Loucy (cell line): ENCODE data around the gene EEA1.

ENCODE experiments used
- CTCF ChIP-seq: fragments of 200-600 bp; sonication (generic); conservative IDR thresholded peaks from 2 replicates; pipeline ENCODE4 v1.5.1; 2014; ENCODE audit warnings: mild to moderate bottlenecking, antibody characterized with exemption, low read length
- EZH2phosphoT487 ChIP-seq: fragments of 200-600 bp; IDR thresholded peaks from 2 replicates; pipeline ENCODE4 v1.6.1; 2018; ENCODE audit warnings: antibody characterized with exemption, mild to moderate bottlenecking, moderate library complexity, borderline replicate concordance

GRCh38 chr12:92955997-92956663 lies 27.0 kb upstream of the EEA1 start:
- TF ChIP-seq CTCF (no peak), EZH2phosphoT487 (no peak)
